Psoas muscle (tissue), 8 donors: ENCODE measurements around the gene SCLT1. TPM values are rescaled to one million over a fixed set of nuclear protein-coding genes. Genes with fewer than 3 reads are reported as not detected.

ENCODE experiments used
- ATAC-seq, 4 donors: fragments of 200-7000 bp; cut with Tn5 transposase; one replicate each; pipeline ENCODE4 v1.9.1; 2020; ENCODE audit warnings: moderate library complexity in 3 of 4, mild to moderate bottlenecking in 2 of 4
- DNase-seq, 2 donors: peaks; one replicate each; pipeline ENCODE4 v3.0.0-alpha.2; 2020
- H3K27ac ChIP-seq: fragments of 200-600 bp; one replicate; pipeline ENCODE4 v1.8.0; 2022
- H3K27me3 ChIP-seq, 3 donors: fragments of 200-600 bp in 1 of 3; one replicate each; pipeline versions ENCODE4 v1.6.1 to v1.8.0; 2013 to 2022; ENCODE audit warnings: low read length in 2 of 3, mild to moderate bottlenecking in 2 of 3, moderate library complexity in 1 of 3; ENCODE audit not compliant: insufficient read depth in 3 of 3
- H3K36me3 ChIP-seq, 2 donors: fragments of 200-600 bp in 1 of 2; one replicate each; pipeline versions ENCODE4 v1.6.1 to v1.8.0; 2013 to 2022; ENCODE audit warnings: low read depth in 1 of 2, mild to moderate bottlenecking in 1 of 2, moderate library complexity in 1 of 2; ENCODE audit not compliant: insufficient read depth in 1 of 2
- H3K4me1 ChIP-seq: fragments of 200-600 bp; one replicate; pipeline ENCODE4 v1.8.0; 2022
- H3K4me3 ChIP-seq: fragments of 200-600 bp; one replicate; pipeline ENCODE4 v1.8.0; 2022; ENCODE audit warnings: mild to moderate bottlenecking
- H3K9me3 ChIP-seq: fragments of 200-600 bp; one replicate; pipeline ENCODE4 v1.8.0; 2022
- WGBS, 3 donors: extraction: QIAGEN DNeasy Blood & Tissue Kit; methylation state at CpG; one replicate each; pipeline versions ENCODE4 v1.1.6 to v1.1.7; 2013; 5-methylcytosine and 5-hydroxymethylcytosine counted together
- intact Hi-C, 2 donors: fragments of 100-400 bp; cut with DNase I; formaldehyde crosslinking; loops; one replicate each; pipeline versions ENCODE4 v1.11.0 to v1.14.2; 2022
- long read RNA-seq, 2 donors: library from polyadenylated mRNA; unstranded; transcript quantifications; one replicate each; pipeline ENCODE4 v2.0.0, GENCODE V29; 2021
- polyA plus RNA-seq, 3 donors: library from polyadenylated mRNA; stranded (reverse); fragments of 200-250 nt; gene quantifications; one replicate each; pipeline ENCODE4 v1.2.3, GENCODE V29; 2013
- total RNA-seq, 4 donors: library from RNA; stranded (reverse); fragmentation: NEBNext Ultra II Directional in 2 of 4; extraction: Animal tissue kit (Norgen Biotek cat#: 25700) in 2 of 4; gene quantifications; one replicate each; pipeline versions ENCODE4 v1.2.1 to v1.2.4, GENCODE V29; 2021 to 2023
- TF ChIP-seq, protein P1 (sequence below): fragments of 200-600 bp; IDR thresholded peaks from one replicate; pipeline ENCODE4 v1.8.0; 2022; ENCODE audit warnings: antibody characterized with exemption
- donor health status: healthy with polysubstance abuse.
- donor health status: DM: no; HTN: no; CAD: no; lungs with moderate emphysema.
- donor health status: Bipolar disorder and iron deficiency.
- donor health status: healthy.
- donor health status: DM: yes; HTN: yes; CAD: no.
- donor health status: DM: no; HTN: no; CAD: no.
- donor health status: DM: no; HTN: no; CAD: no.
- donor health status: DM: yes; HTN: yes; CAD: no.

The SCLT1 gene
- total RNA-seq, result 1 to 10 TPM; 3.1 to 5.3 (median 4.4) TPM
- 1 to 10 TPM; 1.1 to 2.2 (median 1.4) TPM for polyA plus RNA-seq
- long read RNA-seq, donor 1, partial matches to known transcripts, result 1 of 1 reads
- long read RNA-seq, donor 1, other reads (novel, unspliced or antisense), result 0 of 1 reads
- long read RNA-seq, donor 2, partial matches to known transcripts, result 1 of 3 reads
- long read RNA-seq, donor 2, other reads (novel, unspliced or antisense), result 2 of 3 reads

DNA sequence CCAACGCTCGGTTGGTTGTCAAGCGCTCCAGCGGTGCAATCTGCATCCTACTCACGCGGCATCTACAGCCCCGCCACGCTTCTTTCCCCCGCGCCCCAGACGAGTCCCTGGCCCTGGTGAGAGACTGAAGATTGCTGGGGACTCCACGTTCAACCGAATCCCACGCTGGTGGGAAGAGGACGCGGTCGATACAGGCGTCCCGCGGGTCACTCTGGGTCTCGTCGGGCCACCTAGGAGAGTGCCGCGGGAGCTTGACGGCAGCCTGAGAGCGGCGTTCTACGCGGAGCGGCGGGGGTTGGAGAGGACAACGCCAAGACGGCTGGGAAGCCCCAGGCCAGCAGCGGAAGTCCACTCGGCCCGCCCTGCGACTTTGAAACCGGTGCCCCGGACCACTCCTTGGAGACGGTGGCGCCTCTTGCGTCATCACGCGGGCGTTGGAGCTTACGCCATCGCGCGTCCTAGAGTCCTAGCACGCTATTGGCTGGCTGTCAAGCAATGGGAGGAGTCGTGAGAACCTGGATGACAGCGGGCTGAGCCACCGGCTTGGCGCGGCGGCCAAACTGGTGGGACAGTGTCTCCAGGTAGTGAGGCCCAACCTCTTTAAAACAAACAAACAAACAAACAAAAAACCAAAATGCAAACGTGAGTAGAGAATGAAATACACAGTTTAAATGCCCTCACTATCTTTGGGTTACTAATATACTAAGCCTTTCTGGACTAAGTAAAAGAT lies at the start of gene SCLT1:
Gene SCLT1, minus strand, starts transcription at position 349 of the 730 bp plus-strand sequence. CDS start 436 bp downstream, outside the sequence.
- H3K36me3 ChIP-seq, result no peaks in the 10 kb centered on the region
- DNase-seq (peak; percentile 99), ATAC-seq (peak; percentile 98 to 99 (median 98))
- H3K9me3 ChIP-seq, result no peaks in the 10 kb centered on the region
- H3K27ac ChIP-seq, result peak within 1 kb of the TSS; percentile 94
- H3K27me3 ChIP-seq, result no peaks in the 10 kb centered on the region
- TF ChIP-seq, protein P1, sequence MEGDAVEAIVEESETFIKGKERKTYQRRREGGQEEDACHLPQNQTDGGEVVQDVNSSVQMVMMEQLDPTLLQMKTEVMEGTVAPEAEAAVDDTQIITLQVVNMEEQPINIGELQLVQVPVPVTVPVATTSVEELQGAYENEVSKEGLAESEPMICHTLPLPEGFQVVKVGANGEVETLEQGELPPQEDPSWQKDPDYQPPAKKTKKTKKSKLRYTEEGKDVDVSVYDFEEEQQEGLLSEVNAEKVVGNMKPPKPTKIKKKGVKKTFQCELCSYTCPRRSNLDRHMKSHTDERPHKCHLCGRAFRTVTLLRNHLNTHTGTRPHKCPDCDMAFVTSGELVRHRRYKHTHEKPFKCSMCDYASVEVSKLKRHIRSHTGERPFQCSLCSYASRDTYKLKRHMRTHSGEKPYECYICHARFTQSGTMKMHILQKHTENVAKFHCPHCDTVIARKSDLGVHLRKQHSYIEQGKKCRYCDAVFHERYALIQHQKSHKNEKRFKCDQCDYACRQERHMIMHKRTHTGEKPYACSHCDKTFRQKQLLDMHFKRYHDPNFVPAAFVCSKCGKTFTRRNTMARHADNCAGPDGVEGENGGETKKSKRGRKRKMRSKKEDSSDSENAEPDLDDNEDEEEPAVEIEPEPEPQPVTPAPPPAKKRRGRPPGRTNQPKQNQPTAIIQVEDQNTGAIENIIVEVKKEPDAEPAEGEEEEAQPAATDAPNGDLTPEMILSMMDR, result no peak
- WGBS, 3 donors, result 0 to 1% (median 0%) methylated on average over 52 to 57 of the region's 57 CpGs
- peak within 1 kb of the TSS; percentile 84 for H3K4me3 ChIP-seq
- H3K4me1 ChIP-seq, result peaks cover 29% of the 10 kb centered on the region
- intact Hi-C loops, result loop anchor here in 1 of 2 donors (5.0 kb wide), 1 partner anchor 806 kb away; the partner anchor contains the start of gene PGRMC2

DNA sequence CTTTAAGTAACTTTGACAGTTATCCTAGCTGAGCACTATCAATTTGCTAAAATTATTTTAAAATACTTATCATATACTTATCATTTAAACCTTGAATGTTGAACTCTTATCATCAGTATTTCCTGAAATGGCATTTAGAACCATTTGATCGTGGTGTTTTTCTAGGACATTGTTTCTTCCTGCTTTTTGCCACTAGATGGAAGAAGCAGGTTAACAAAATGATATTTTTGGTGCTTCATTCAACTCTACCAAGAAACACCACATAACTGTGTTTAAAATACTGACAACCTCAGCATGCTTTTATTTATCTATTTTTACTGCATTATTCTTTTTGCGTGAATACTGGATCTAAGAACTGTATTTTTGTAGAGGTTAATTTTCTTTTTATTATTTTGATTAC lies 47.2 kb upstream of the SCLT1 start:
- H3K27me3 ChIP-seq, result no peaks in the 10 kb centered on the region
- TF ChIP-seq, protein P1, result no peak
- H3K4me3 ChIP-seq, result no peak overlapping the region
- WGBS, 3 donors, result 60 to 69% (median 67%) methylated on average over 2 of the region's 2 CpGs
- no peaks in the 10 kb centered on the region for H3K9me3 ChIP-seq
- H3K4me1 ChIP-seq, result no peaks in the 10 kb centered on the region
- no peak for DNase-seq
- no peaks in the 10 kb centered on the region for H3K36me3 ChIP-seq
- no peak for ATAC-seq
- H3K27ac ChIP-seq, result no peak overlapping the region
- intact Hi-C loops, result no loop called here

DNA sequence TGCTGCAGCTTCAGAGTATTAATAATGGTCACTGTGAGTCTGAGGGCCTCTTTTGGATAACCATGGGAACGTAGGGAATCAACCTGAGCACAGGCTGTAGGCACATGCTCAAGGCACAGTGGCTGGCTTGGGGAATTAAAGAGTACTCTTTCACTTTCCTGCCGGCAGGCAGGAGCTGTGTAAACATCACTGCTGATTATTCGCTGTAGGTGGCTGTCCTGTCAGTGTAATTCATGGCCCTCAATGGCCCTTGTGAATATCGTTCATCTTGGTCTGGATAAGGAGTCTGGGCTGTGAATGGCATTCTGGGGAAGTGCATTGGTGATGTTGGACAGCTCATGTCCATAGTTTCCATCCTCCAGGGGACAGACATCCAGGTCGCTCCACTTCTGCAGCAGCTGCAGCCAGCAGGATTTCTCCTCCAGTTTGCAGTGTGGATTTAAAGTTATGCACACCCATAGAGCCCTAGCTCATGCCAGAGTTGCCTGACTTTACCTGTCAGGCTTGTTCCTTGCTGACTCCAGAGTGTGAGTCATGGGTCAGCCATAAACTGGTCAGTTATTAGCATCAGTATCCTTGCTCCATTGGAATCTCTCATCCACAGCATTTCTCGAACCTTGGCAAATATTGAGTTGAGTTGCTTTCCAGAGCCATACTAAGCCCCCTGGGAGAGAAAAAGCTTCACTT lies 45.6 kb upstream of the SCLT1 start:
- H3K36me3 ChIP-seq, result no peaks in the 10 kb centered on the region
- TF ChIP-seq, protein P1, result no peak
- ATAC-seq (no peak), DNase-seq (no peak)
- H3K4me1 ChIP-seq, result no peaks in the 10 kb centered on the region
- intact Hi-C loops, result no loop called here
- H3K9me3 ChIP-seq, result no peaks in the 10 kb centered on the region
- no peak overlapping the region for H3K4me3 ChIP-seq
- no peaks in the 10 kb centered on the region for H3K27me3 ChIP-seq
- H3K27ac ChIP-seq, result no peak overlapping the region
- 44 to 52% (median 46%) methylated on average over 6 of the region's 6 CpGs for WGBS, 3 donors

DNA sequence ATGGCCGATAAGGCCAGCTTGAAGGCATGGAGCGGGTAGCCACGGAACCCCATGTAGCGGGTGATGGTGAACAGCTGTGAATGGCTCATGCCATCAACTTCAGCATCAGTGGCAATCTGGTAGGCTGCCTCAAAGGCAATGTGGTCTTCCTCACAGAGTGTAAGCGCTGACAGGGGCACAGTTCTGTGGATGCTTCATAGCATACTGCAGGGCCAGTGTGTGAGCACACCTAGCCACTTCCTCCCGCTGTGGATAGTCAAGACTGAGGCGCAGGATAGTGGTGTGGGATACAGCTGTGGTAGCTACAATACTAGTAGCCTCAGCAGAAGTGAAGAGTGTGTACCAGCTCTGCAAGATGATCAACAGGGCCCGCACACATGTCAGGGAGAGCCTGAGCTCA lies 43.1 kb upstream of the SCLT1 start:
- Histone ChIP-seq H3K27ac (no peak overlapping the region), H3K36me3 (no peaks in the 10 kb centered on the region), H3K9me3 (no peaks in the 10 kb centered on the region), H3K4me3 (no peak overlapping the region), H3K27me3 (no peaks in the 10 kb centered on the region), H3K4me1 (no peaks in the 10 kb centered on the region)
- ATAC-seq, result no peak
- WGBS, 3 donors, result 84 to 92% (median 84%) methylated on average over 8 of the region's 8 CpGs
- no peak for DNase-seq
- TF ChIP-seq, protein P1, result no peak
- intact Hi-C loops, result no loop called here
